C1 segment of cervical spinal cord (tissue), 14 donors: Measurements from ENCODE around the gene SCFD2.

ENCODE experiments used
- DNase-seq, 14 donors: peaks; one replicate each; lab custom pipeline; 2025; lab: John Stamatoyannopoulos, UW

The SCFD2 gene

DNA sequence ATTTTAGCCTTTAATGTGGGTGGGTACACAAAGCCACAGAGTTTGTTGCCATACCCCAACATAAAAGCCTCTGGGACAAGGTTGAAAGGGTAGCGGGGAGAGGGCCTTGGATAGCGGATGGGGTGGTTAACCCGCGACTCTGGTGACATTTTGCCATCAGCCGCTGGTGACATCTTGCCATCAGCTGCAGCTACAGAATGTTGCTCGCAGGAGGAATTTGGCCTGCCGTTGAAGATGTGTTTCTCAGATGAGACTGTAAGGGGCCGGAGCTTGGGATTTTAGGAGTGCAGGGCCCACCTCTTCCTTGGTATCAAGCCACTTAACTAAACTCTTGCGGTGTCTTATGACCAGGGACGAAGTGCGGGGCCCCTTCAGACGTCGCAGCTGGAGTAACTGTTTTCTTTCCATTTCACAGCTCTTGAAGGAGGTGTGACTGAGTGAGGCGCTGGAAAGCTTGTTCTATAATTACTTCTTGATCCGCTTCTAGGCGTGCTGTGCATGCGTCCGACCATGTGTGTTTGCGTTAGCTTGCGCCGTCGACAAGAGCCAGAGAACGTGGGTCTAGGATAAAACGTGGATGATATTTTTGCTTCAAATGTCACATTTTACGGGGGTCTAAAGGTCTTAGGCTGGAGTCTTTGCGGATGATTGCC lies 504.6 kb downstream of the SCFD2 start:
- no peak for DNase-seq

DNA sequence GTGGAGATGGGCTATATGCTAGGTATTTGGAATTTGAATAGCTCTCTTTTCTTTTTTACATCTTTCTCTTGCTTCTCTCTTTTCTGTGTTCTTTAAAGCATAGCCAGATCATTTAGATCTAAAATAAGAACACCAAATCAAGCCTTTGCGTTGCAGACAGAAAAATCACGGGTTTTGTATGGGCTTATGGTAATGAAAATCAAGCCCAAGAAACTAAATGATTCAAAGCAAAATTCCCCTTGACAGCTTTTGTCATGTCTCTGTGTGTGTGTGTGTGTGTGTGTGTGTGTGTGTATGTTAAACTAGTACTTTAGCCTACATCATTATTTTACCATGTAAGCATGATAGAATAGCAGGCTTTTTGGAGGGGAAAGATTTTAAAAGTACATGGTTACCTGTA lies 505.5 kb downstream of the SCFD2 start:
- DNase-seq: no peak

DNA sequence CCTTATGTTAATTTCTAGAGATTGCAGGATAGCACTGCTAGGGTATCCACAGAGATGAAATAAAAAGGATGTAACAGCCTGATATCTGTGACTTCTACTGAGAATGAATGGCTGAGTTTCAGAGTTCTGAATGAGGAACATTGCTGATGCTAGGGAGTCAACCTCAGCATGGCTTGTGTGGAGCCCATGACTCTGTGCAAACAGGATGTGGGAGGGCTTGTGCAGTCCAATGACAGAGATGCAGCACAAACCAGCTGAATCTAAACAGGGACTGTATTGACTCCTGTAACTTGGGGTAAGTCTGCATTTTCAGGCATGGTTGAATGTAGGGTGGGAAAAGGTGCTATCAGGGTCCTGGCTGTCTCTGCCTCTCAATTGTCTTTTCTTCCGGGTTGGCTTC lies 509.1 kb downstream of the SCFD2 start:
- DNase-seq: no peak

GRCh38 chr4:52853351-52853750 lies 512.5 kb downstream of the SCFD2 start:
- DNase-seq: no peak

DNA sequence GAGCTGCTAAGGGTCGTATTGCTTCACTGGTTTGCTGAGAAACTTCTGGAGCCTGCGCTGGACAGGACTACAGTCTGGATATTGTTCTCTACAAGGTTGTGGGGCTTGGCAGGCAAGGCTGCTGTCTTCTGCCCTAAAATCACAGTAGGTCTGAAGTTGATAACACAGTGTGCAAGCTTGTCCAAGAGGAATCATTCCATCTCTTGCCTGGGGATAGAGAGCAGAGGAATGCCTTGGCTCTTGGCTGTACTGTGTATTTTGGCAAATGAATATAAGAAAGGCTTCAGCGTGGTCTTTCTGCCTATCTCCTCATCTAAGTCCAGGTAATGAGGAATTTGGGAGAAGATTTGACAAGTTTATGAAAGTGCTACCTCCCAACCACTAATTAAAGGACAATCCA lies 513.1 kb downstream of the SCFD2 start:
- DNase-seq: no peak

GRCh38 chr4:52852041-52852440 lies 513.8 kb downstream of the SCFD2 start:
- DNase-seq: no peak

GRCh38 chr4:52850406-52851124 lies 515.3 kb downstream of the SCFD2 start:
- DNase-seq: no peak

DNA sequence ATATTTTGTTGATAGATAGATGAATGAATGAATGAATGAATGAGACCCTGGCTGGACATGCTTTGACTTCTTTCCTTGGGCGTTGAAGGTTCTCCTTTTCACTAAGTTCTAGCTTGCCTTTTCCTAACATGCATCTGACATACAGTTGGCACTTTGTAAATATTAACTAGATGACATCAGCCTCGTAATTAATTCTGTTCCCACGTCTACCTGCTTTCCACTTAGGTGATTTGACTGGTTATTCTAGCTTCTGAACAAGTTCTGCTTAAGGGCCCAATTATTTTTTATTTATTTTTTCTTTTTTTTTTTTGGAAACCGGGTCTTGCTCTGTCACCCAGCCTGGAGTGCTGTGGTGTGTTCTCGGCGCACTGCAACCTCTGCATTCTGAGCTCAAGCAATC lies 517.6 kb downstream of the SCFD2 start:
- no peak for DNase-seq

GRCh38 chr4:52846502-52846901 lies 519.4 kb downstream of the SCFD2 start:
- DNase-seq: peak in 2 of 14 donors; percentile 7 to 11

- DNase-seq: no peak
Observed at GRCh38 chr4:52844596-52844995, 521.3 kb downstream of the SCFD2 start.

- DNase-seq: peak in 7 of 14 donors; percentile 9 to 58 (median 28)
Observed at GRCh38 chr4:52843958-52844357, 521.9 kb downstream of the SCFD2 start.

- no peak for DNase-seq
Observed at GRCh38 chr4:52843351-52843750, 522.5 kb downstream of the SCFD2 start.

- DNase-seq: no peak
Observed at GRCh38 chr4:52842792-52843191, 523.1 kb downstream of the SCFD2 start.

DNA sequence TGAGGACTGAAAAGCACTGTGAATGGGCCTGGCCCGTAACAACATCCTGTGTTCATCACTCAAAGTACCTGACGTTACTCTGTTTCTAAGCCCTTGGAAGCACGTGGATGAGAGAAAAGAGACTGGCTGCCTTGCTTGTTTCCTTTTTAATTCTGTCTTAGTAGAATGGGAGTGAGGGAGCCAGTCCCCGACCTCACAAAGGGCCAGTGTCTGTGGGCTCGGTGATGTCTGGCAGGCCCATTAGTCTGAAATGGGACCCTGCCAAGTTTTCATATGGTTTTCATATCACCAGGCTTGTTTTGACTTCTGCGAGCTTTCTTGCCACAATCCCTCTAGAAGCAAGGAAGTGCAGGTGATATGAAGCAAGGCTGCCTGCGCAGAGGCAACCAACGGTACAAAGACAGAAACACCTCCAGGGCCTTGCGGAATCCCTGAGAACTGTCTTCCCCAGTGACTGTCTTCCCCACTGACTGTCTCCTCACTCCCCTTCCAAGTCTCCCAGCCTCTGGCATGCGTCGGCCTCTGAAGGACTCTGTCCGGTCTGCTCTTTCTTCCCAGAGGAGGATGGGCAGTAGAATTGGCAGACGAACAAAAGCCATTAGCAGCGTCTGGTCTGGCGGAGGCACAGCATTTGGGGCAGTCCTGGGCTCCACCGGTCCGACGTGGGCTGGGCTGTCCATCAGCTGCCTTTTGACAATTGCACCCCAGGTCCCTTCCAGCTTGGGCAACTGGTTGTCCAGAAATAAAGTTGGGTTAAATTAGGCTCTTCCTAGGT lies 524.0 kb downstream of the SCFD2 start:
- DNase-seq: peak in 11 of 14 donors; percentile 9 to 79 (median 40)

DNA sequence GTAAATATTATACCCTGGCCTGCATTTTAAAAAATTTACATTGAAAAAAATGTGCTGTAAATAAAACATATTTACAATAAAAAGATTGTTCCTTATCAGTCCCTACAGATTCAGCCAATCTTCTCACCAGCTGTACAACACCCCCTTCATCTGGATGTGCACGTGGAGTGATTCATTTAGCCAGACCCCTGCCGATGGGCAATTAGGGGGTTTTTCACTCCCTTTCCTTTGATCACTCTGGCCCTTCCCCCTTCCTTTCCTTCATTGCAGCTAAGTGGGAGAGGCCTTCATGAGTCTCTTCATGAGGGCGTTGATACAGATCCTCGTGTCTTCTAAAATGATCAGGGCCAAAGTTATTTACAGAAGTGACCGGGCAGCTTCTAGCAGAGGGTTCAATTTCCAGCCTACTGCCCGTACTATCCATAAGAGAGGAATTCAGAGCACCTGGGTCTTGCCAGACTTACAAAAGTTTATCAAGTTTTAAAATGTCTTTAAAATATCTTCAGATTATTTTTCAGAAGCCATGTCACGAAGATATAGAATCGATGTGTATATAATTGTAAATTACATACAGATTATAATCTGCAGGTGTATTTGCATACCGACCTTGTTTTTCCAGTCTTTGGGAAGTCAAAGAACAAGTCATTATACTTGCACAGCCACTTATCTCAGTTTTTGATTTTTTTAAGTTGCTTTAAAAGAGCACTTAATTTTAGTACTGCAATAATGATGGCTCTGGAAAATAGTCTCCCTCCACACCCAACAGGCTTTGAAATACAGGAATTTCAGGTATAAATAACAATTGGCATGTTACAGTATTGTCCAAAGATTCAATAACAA lies 525.1 kb downstream of the SCFD2 start:
- no peak for DNase-seq

GRCh38 chr4:52838729-52839586 lies 526.9 kb downstream of the SCFD2 start:
- no peak for DNase-seq

DNA sequence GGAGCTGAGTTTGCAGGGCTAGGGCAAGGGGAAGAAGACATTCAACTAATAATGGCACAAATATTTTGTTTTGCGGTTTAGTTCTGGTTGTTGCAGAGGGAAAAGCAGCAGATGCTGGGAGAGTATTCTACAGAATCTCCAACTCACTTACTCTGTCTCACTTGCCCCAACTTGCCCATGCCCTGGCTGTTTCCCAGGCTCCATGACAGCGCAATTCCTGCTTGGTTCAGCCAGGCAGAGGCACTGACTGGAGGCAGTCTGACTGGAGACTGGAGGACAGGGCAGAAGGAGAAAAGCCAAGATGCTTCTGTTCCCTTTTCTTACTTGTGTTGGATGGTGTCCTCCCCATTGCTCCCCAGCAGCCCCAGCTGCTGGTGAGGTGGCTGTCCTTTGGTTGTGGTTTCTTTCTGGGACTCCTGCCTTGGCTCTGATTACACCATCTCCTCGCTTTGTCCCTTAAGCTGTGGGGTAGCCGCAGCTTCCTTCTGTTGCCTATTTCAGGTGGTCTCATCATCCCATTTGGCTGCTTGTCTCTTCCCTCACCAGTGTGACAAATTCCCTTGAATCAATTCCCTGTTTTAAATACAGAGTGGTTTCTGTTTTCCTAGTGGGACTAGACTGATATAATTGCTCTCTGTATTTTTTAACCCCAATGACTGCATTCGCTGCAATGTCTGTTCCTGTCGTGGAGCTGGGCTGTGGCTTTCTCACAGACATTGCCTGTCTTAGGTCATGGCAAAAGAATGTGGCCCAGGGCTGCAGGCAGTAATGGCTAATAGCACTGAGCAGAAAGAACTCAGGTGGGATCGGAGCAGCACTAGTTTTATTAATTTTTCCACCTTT lies 527.9 kb downstream of the SCFD2 start:
- peak in 1 of 14 donors; percentile 12 for DNase-seq

- DNase-seq: no peak
Observed at GRCh38 chr4:52836678-52837077, 529.2 kb downstream of the SCFD2 start.

GRCh38 chr4:52836120-52836519 lies 529.7 kb downstream of the SCFD2 start:
- DNase-seq: no peak
